Transverse colon (tissue), 4 donors: ENCODE results near the gene CNTN4. TPM values are rescaled to one million over a fixed set of nuclear protein-coding genes. Genes with fewer than 3 reads are reported as not detected.

ENCODE experiments used
- DNase-seq: peaks from one replicate; pipeline ENCODE4 v3.0.0-alpha.2; 2019
- H3K27ac ChIP-seq, 4 donors: fragments of 200-600 bp; sonication (generic); 2 replicates each; pipeline ENCODE4 v1.5.1; 2016 to 2018; ENCODE audit warnings: inconsistent platforms in 4 of 4
- H3K27me3 ChIP-seq: fragments of 200-600 bp; sonication (generic); 2 replicates; pipeline ENCODE4 v1.5.1; 2017; ENCODE audit warnings: inconsistent platforms
- H3K36me3 ChIP-seq, 4 donors: fragments of 200-600 bp; sonication (generic); 2 replicates each; pipeline ENCODE4 v1.5.1; 2017 to 2019; ENCODE audit warnings: inconsistent platforms in 4 of 4
- H3K4me1 ChIP-seq, 4 donors: fragments of 200-600 bp; sonication (generic); 2 replicates each; pipeline ENCODE4 v1.5.1; 2017 to 2020; ENCODE audit warnings: inconsistent platforms in 4 of 4
- H3K4me3 ChIP-seq, 4 donors: fragments of 200-600 bp; sonication (generic); 1 replicate in 1 of 4; 2 replicates in 3 of 4; pipeline versions ENCODE4 v1.5.1 to v1.6.1; 2017 to 2019; ENCODE audit warnings: inconsistent platforms in 4 of 4
- H3K9me3 ChIP-seq, 2 donors: fragments of 200-600 bp; sonication (generic); 2 replicates each; pipeline ENCODE4 v1.5.1; 2017 to 2019; ENCODE audit warnings: inconsistent platforms in 2 of 2
- CTCF ChIP-seq, 5 experiments: fragments of 200-600 bp in 3 of 5; fragments of 450-650 bp in 2 of 5; sonication (generic) in 3 of 5; IDR thresholded peaks; 1 replicate in 2 of 5; 2 replicates in 3 of 5; pipeline ENCODE4 v1.5.1; 2016 to 2017; ENCODE audit warnings: antibody characterized with exemption in 5 of 5, inconsistent platforms in 3 of 5, mild to moderate bottlenecking in 2 of 5, moderate library complexity in 1 of 5
- EP300 ChIP-seq: sonication (generic); formaldehyde crosslinking; IDR thresholded peaks from one replicate; pipeline ENCODE4 v1.6.1; 2017; ENCODE audit warnings: antibody characterized with exemption, low read depth
- POLR2A ChIP-seq: fragments of 450-650 bp; IDR thresholded peaks from one replicate; pipeline ENCODE4 v1.6.1; 2016; ENCODE audit warnings: antibody characterized with exemption, mild to moderate bottlenecking, moderate library complexity
- POLR2AphosphoS5 ChIP-seq, 3 donors: sonication (generic); formaldehyde crosslinking; IDR thresholded peaks; one replicate each; pipeline ENCODE4 v1.6.1; 2016; ENCODE audit warnings: antibody characterized with exemption in 3 of 3
- WGBS, 2 donors: methylation state at CpG; one replicate each; pipeline ENCODE4 v1.1.5; 2018; ENCODE audit warnings: low coverage in 1 of 2; 5-methylcytosine and 5-hydroxymethylcytosine counted together
- in situ Hi-C, 4 donors: fragments of 200-750 bp; cut with MboI; loops; one replicate each; pipeline versions ENCODE4 v1.15.0 to v1.15.1; 2017; ENCODE audit warnings: low sequenced_read_pairs in 3 of 4, low pct_ligation_motif_present in 1 of 4, low pct_unique_long_range_greater_than_20kb in 1 of 4
- intact Hi-C: fragments of 100-400 bp; cut with DNase I; formaldehyde crosslinking; loops from one replicate; pipeline ENCODE4 v1.15.1; 2023; ENCODE audit warnings: low total_unique reads
- total RNA-seq, 4 donors: library from RNA; depleted of rRNA; stranded (reverse); fragments of >200 nt; gene quantifications; one replicate each; pipeline ENCODE4 v1.1.0, GENCODE V29; 2016

CNTN4 gene
- total RNA-seq, 4 donors from 2014 or later, result 17.6 to 49.0 (median 17.8) TPM

GRCh38 chr3:3069723-3070122 is 971.1 kb downstream of the CNTN4 start:
- no peaks in the 10 kb centered on the region for H3K9me3 ChIP-seq
- no peaks in the 10 kb centered on the region for H3K36me3 ChIP-seq
- H3K4me3 ChIP-seq, result no peak overlapping the region
- DNase-seq, result no peak
- H3K27ac ChIP-seq, result no peak overlapping the region
- H3K27me3 ChIP-seq, result no peaks in the 10 kb centered on the region
- no peaks in the 10 kb centered on the region for H3K4me1 ChIP-seq
- intact Hi-C loops, result no loop called here
- WGBS, 2 donors, result 82% methylated on average over 3 to 5 of the region's 5 CpGs
- in situ Hi-C loops, result no loop called here
- TF ChIP-seq POLR2A, result no peak
- no peak for TF ChIP-seq POLR2AphosphoS5 (IDR thresholded peaks at IDR 0.05)
- TF ChIP-seq CTCF (IDR thresholded peaks at IDR 0.05), result no peak
- TF ChIP-seq EP300, result no peak

GRCh38 chr3:3071136-3071535 is 972.5 kb downstream of the CNTN4 start:
- TF ChIP-seq POLR2A (no peak), CTCF (IDR thresholded peaks at IDR 0.05) (no peak), POLR2AphosphoS5 (IDR thresholded peaks at IDR 0.05) (no peak)
- H3K27me3 ChIP-seq, result no peaks in the 10 kb centered on the region
- 61 to 64% methylated on average over 3 to 5 of the region's 5 CpGs for WGBS, 2 donors
- H3K4me1 ChIP-seq, result no peaks in the 10 kb centered on the region
- no peak overlapping the region for H3K27ac ChIP-seq
- H3K9me3 ChIP-seq, result no peaks in the 10 kb centered on the region
- no peak overlapping the region for H3K4me3 ChIP-seq
- DNase-seq, result no peak
- H3K36me3 ChIP-seq, result no peaks in the 10 kb centered on the region
- in situ Hi-C loops (no loop called here), intact Hi-C loops (no loop called here)

- 70 to 93% methylated on average over 4 to 5 of the region's 5 CpGs for WGBS, 2 donors
- intact Hi-C loops, result no loop called here
- in situ Hi-C loops, result no loop called here
- Histone ChIP-seq H3K9me3 (no peaks in the 10 kb centered on the region), H3K27ac (no peak overlapping the region), H3K4me3 (no peak overlapping the region), H3K36me3 (no peaks in the 10 kb centered on the region), H3K27me3 (no peaks in the 10 kb centered on the region), H3K4me1 (no peaks in the 10 kb centered on the region)
- DNase-seq, result no peak
- no peak for TF ChIP-seq EP300
- no peak for TF ChIP-seq POLR2AphosphoS5 (IDR thresholded peaks at IDR 0.05)
- TF ChIP-seq CTCF (IDR thresholded peaks at IDR 0.05), result no peak
- no peak for TF ChIP-seq POLR2A
Measured at GRCh38 chr3:3074551-3075257, 976.0 kb downstream of the CNTN4 start.

GRCh38 chr3:3080309-3080708 is 981.6 kb downstream of the CNTN4 start:
- Histone ChIP-seq H3K27ac (no peak overlapping the region), H3K4me3 (no peak overlapping the region), H3K9me3 (no peaks in the 10 kb centered on the region), H3K36me3 (no peaks in the 10 kb centered on the region), H3K4me1 (no peaks in the 10 kb centered on the region), H3K27me3 (no peaks in the 10 kb centered on the region)
- in situ Hi-C loops, result no loop called here
- no peak for DNase-seq
- intact Hi-C loops, result no loop called here
- no peak for TF ChIP-seq EP300
- 68 to 77% methylated on average over 5 of the region's 5 CpGs for WGBS, 2 donors
